D721Med (cell line): ENCODE data around the gene AGFG1.

Experiments used
- DNase-seq: peaks from one replicate; pipeline ENCODE4 v3.0.0; 2011; ENCODE audit warnings: low spot score; ENCODE audit not compliant: insufficient read length
- FAIRE-seq: peaks from 2 replicates; lab custom pipeline; 2011; peaks lifted over from hg19 to GRCh38; lab: Jason Lieb, UNC
- CTCF ChIP-seq: IDR thresholded peaks from 2 replicates; pipeline ENCODE4 v1.5.1; 2012; ENCODE audit warnings: mild to moderate bottlenecking, control low read depth; ENCODE audit not compliant: insufficient read depth; ENCODE audit errors: missing control alignments

The AGFG1 gene

GRCh38 chr2:227568852-227569169, 96.9 kb downstream of the AGFG1 start:
- DNase-seq = no peak
- no peak for FAIRE-seq
- no peak for TF ChIP-seq CTCF

DNA sequence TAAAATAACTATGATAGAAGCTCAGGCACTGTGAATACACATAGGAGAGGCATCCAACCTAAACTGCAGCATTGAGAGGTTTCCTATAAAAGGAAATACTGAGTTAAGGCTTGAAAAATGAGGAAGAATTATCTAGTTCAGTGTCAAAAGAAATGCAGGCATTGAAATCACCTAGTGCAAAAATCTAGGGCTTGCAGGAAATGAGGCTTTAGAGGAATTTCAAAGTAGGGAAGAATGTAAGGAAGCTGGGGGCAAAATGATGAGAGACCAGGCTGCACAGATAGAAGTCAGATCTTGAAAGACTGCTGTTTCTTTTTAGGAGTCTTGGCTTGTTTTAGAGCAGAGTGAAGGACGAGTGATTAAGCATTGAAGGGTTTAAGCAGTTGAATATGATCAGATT, 98.7 kb downstream of the AGFG1 start:
- DNase-seq (no peak), FAIRE-seq (no peak)
- TF ChIP-seq CTCF = no peak

DNA sequence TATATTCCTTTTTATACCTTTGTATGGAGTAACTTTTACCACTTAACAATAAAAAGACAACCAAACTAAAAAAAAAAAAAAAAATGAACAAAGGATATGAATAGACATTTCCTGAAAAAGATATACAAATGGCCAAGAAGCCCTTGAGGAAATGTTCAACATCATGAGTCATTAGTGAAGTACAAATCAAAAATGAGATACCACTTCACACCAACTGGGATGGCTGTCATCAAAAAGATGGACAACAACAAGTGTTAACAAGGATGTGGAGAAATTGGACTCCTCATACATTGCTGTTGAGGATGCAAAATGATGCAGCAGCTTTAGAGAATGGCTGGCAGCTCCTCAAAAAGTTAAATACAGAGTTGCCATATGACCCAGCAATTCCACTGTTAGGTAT, 104.2 kb downstream of the AGFG1 start:
- no peak for TF ChIP-seq CTCF
- FAIRE-seq = no peak

DNA sequence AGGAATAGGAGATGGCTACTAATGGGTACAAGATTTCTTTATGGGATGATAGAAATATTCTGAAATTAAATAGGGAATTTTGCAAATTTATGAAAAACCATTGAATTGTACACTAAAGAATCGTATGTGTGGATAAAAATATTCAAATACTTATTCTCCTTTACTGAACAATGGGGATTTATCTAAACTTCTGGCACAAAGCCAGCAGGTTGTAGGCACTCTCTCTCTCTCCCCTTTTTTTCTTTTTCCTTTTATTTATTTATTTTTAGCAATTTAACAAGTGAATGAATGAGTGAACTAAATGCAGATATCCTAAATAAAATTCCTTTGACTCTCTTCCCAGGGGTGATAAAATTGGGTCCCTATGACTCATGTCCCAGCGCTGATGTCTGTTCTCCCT, 104.9 kb downstream of the AGFG1 start:
- no peak for FAIRE-seq
- DNase-seq = no peak
- no peak for TF ChIP-seq CTCF

More for the DNA sequence above, 104.2 kb downstream of the AGFG1 start:
- DNase-seq = no peak

- FAIRE-seq (no peak), DNase-seq (no peak)
- no peak for TF ChIP-seq CTCF
These were observed 105.6 kb downstream of the AGFG1 start for GRCh38 chr2:227577555-227577954.

DNA sequence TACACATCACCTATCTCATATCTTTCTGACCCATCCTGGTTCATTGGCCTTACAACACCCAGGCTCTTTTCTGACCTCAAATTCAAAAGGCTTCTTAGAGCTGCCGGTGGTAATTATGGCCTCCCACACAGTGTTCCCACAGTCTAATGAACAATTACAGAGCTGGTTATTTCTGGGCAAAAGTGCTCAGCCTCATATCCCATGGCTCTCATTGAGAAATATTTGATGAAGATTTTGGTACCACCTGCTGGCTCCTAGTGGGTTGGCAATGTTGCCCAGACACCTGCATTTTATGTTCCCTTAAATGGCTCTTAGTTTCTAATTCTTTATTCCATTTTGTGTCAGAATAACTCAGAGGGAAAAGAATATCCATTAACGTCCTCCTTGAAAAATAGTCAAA, 106.7 kb downstream of the AGFG1 start:
- no peak for FAIRE-seq
- no peak for TF ChIP-seq CTCF
- no peak for DNase-seq

- FAIRE-seq (no peak), DNase-seq (no peak)
- no peak for TF ChIP-seq CTCF
These were observed 107.8 kb downstream of the AGFG1 start for GRCh38 chr2:227579791-227580190.
